Measurements from ENCODE around the gene MYO5A.

The MYO5A gene

GRCh38 chr15:52378746-52379394 is 149.8 kb downstream of the MYO5A start:
- DNase-seq = no peak

GRCh38 chr15:52370010-52370409 is 158.7 kb downstream of the MYO5A start:
- DNase-seq = peak in 2 of 56 donors; percentile 8 to 41

- DNase-seq = no peak
Measured at GRCh38 chr15:52369455-52369854, 159.2 kb downstream of the MYO5A start.

GRCh38 chr15:52369030-52369429 is 159.7 kb downstream of the MYO5A start:
- DNase-seq = no peak

- DNase-seq = no peak
Measured at GRCh38 chr15:52368402-52368801, 160.3 kb downstream of the MYO5A start.

GRCh38 chr15:52362497-52362896 is 166.2 kb downstream of the MYO5A start:
- peak in 1 of 56 donors; percentile 14 for DNase-seq

GRCh38 chr15:52361975-52362494 is 166.6 kb downstream of the MYO5A start:
- no peak for DNase-seq

- no peak for DNase-seq
Measured at GRCh38 chr15:52361494-52361893, 167.2 kb downstream of the MYO5A start.

- no peak for DNase-seq
Measured at GRCh38 chr15:52360229-52361203, 168.2 kb downstream of the MYO5A start.

GRCh38 chr15:52359722-52360121 is 169.0 kb downstream of the MYO5A start:
- DNase-seq = no peak

GRCh38 chr15:52357949-52358348 is 170.7 kb downstream of the MYO5A start:
- DNase-seq = no peak

GRCh38 chr15:52352086-52352485 is 176.6 kb downstream of the MYO5A start:
- DNase-seq = no peak

GRCh38 chr15:52351206-52351908 is 177.3 kb downstream of the MYO5A start:
- DNase-seq = no peak

- no peak for DNase-seq
Measured at GRCh38 chr15:52350423-52350822, 178.3 kb downstream of the MYO5A start.

GRCh38 chr15:52349052-52349700 is 179.5 kb downstream of the MYO5A start:
- DNase-seq = no peak

GRCh38 chr15:52348056-52348745 is 180.5 kb downstream of the MYO5A start:
- DNase-seq = no peak

GRCh38 chr15:52344592-52344991 is 184.1 kb downstream of the MYO5A start:
- no peak for DNase-seq

GRCh38 chr15:52343831-52344230 is 184.8 kb downstream of the MYO5A start:
- no peak for DNase-seq

- DNase-seq = no peak
Measured at GRCh38 chr15:52340093-52340492, 188.6 kb downstream of the MYO5A start.

GRCh38 chr15:52338891-52339290 is 189.8 kb downstream of the MYO5A start:
- DNase-seq = no peak

Data from amygdala (tissue), 56 donors.